ENCODE measurements around the gene OSBPL2.

Gene OSBPL2

GRCh38 chr20:62307226-62308101, 69.1 kb downstream of the OSBPL2 start:
- TF ChIP-seq CTCF (IDR thresholded peaks at IDR 0.05; ENCODE audit: insufficient read depth, low read depth, low read length, missing control alignments): no peak
- no peak for DNase-seq (ENCODE audit: low read depth)
- H3K4me3 ChIP-seq (ENCODE audit: low read depth, low read length): no peak overlapping the region

GRCh38 chr20:62308102-62308822, 69.9 kb downstream of the OSBPL2 start:
- DNase-seq (ENCODE audit: low read depth): no peak
- no peak for TF ChIP-seq CTCF (IDR thresholded peaks at IDR 0.05; ENCODE audit: insufficient read depth, low read depth, low read length, missing control alignments)
- H3K4me3 ChIP-seq (ENCODE audit: low read depth, low read length): no peak overlapping the region

- no peak for TF ChIP-seq CTCF (IDR thresholded peaks at IDR 0.05; ENCODE audit: insufficient read depth, low read depth, low read length, missing control alignments)
- H3K4me3 ChIP-seq (ENCODE audit: low read depth, low read length): no peak overlapping the region
- DNase-seq (ENCODE audit: low read depth): no peak
These were observed 71.0 kb downstream of the OSBPL2 start for GRCh38 chr20:62309198-62309944.

- no peak for TF ChIP-seq CTCF (IDR thresholded peaks at IDR 0.05; ENCODE audit: insufficient read depth, low read depth, low read length, missing control alignments)
- H3K4me3 ChIP-seq (ENCODE audit: low read depth, low read length): no peak overlapping the region
- DNase-seq (ENCODE audit: low read depth): no peak
These were observed 71.8 kb downstream of the OSBPL2 start for GRCh38 chr20:62309947-62310756.

GRCh38 chr20:62310757-62311121, 72.4 kb downstream of the OSBPL2 start:
- no peak overlapping the region for H3K4me3 ChIP-seq (ENCODE audit: low read depth, low read length)
- no peak for TF ChIP-seq CTCF (IDR thresholded peaks at IDR 0.05; ENCODE audit: insufficient read depth, low read depth, low read length, missing control alignments)
- no peak for DNase-seq (ENCODE audit: low read depth)

GRCh38 chr20:62311150-62311549, 72.8 kb downstream of the OSBPL2 start:
- no peak overlapping the region for H3K4me3 ChIP-seq (ENCODE audit: low read depth, low read length)
- no peak for DNase-seq (ENCODE audit: low read depth)
- no peak for TF ChIP-seq CTCF (IDR thresholded peaks at IDR 0.05; ENCODE audit: insufficient read depth, low read depth, low read length, missing control alignments)

All from GM12865 (cell line).